HFF-Myc (cell line): Measurements from ENCODE around the gene VPS9D1.

ENCODE experiments used
- DNase-seq: peaks from one replicate; pipeline ENCODE4 v3.0.0-alpha.2; 2011; ENCODE audit warnings: low read depth; ENCODE audit errors: extremely low read depth
- H3K4me3 ChIP-seq: replicated peaks from 2 replicates; pipeline ENCODE4 v1.5.1; 2011; ENCODE audit warnings: low read depth, mild to moderate bottlenecking, control low read depth, low read length
- CTCF ChIP-seq: IDR thresholded peaks from 2 replicates; pipeline ENCODE4 v1.5.1; 2012; ENCODE audit warnings: mild to moderate bottlenecking, low read depth, low read length, control low read depth; ENCODE audit errors: missing control alignments

VPS9D1 gene, protein sequence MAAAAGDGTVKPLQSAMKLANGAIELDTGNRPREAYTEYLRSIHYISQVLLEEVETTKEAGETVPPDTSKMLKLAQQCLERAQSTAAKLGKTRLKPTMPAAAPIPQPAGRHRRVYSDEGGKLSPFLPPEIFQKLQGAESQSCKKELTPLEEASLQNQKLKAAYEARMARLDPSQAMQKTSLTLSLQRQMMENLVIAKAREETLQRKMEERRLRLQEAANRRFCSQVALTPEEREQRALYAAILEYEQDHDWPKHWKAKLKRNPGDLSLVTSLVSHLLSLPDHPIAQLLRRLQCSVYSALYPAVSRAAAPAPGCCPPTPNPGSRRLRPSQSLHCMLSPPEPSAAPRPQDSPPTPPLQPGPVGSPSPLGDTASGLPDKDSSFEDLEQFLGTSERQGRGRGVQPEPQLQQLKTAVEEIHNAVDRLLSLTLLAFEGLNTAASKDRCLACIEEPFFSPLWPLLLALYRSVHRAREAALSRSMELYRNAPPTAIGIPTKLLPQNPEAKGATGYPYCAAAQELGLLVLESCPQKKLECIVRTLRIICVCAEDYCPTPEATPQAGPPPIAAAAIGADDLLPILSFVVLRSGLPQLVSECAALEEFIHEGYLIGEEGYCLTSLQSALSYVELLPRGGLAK

GRCh38 chr16:89720813-89721545 is at the start of gene VPS9D1, which contains the start of gene ZNF276:
Gene VPS9D1 (minus strand): TSS chr16:89720898. CDS start chr16:89720861, 37 bp downstream.
Gene ZNF276 (plus strand): TSS chr16:89721537. CDS start chr16:89721641, 104 bp downstream.
- TF ChIP-seq CTCF = no peak

DNA sequence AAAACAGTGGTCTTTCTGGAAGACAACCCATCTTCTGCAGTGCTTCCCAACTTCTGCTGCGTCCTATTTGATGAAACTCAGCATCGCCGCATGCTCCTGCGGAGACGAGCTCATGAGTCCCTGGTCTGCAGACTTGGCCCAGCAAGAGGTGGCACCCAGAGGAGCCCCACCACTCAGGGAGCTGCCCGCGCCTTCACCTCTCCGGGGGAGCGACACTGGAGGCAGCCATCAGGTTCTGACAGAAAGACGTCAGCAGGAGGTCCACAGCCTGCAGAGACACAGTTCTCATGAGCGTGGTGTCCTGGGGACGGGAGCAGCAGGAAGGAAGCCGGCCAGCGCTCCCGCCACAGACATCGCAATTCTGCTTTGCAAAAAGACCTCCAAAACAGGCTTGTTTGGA is 49.7 kb upstream of the VPS9D1 start:
- DNase-seq = no peak
- TF ChIP-seq CTCF = no peak
- H3K4me3 ChIP-seq = no peak overlapping the region

More at GRCh38 chr16:89720813-89721545, at the start of gene VPS9D1, which contains the start of gene ZNF276:
- H3K4me3 ChIP-seq = peak within 1 kb of the TSS; percentile 72
- DNase-seq = peak; percentile 26

DNA sequence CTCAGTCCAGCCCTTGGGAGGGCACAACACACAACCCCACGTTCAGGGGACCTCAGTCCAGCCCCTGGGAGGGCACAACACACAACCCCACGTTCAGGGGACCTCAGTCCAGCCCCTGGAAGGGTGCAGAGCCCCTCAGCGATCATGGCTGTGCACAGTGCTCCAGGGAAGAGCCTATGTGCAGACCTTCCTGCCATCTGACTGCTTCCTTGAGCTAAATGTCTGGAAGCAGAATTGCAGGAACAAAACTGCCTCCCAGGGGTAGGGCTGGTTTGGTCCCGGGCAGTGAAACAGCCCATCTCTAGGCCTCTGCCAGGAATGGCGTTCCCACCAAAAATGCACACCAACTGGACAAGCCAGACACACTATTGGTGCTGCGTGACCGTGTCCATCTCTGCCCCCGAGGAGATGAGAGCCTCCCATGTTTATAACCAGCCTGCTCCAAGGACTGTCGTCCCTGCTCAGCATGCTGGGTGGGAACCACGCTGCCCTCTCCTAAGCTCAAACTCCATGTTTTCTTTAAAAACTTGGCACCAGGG is 44.7 kb upstream of the VPS9D1 start:
- TF ChIP-seq CTCF = no peak
- no peak overlapping the region for H3K4me3 ChIP-seq
- DNase-seq = no peak

- no peak for DNase-seq
- no peak overlapping the region for H3K4me3 ChIP-seq
- no peak for TF ChIP-seq CTCF
Observed at GRCh38 chr16:89764711-89765201, 44.1 kb upstream of the VPS9D1 start.

DNA sequence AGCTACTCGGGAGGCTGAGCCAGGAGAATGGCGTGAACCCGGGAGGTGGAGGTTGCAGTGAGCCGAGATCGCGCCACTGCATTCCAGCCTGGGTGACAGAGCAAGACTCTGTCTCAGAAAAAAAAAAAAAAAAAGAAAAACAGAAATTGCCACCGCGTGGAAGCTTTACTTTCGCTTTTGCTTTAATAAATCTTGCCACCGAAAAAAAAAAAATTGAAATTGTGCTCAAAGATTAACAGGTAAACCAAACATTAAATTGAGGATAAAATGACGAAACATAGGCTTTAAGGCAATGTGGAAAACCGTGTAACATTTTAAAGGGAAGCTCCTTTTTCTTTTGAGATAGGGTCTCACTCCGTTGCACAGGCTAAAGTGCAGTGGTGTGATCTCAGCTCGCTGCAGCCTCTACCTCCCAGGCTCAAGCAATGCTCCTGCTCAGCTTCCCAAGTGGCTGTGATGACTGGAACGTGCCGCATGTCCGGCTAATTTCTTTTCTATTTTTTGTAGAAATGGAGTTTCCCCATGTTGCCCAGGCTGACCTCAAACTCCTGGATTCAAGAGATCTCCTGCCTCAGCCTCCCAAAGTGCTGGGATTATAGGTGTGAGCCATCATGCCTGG is 40.7 kb upstream of the VPS9D1 start:
- TF ChIP-seq CTCF = no peak
- DNase-seq = no peak
- H3K4me3 ChIP-seq = no peak overlapping the region
